Activated CD8-positive, alpha-beta memory T cell treated with anti-CD3 and anti-CD28 coated beads, Interleukin-2, amount 50 U/mL, for 48 hours (primary cell): ENCODE data around the gene MAGEA9.
"Not testable (repeated sequence)": the region's sequence is repeated elsewhere in the genome, so short reads cannot be mapped to it uniquely, and the experiment has no call there.

ENCODE experiments used
- DNase-seq: peaks from one replicate; pipeline ENCODE4 v3.0.0-alpha.2; 2020

Gene MAGEA9, protein sequence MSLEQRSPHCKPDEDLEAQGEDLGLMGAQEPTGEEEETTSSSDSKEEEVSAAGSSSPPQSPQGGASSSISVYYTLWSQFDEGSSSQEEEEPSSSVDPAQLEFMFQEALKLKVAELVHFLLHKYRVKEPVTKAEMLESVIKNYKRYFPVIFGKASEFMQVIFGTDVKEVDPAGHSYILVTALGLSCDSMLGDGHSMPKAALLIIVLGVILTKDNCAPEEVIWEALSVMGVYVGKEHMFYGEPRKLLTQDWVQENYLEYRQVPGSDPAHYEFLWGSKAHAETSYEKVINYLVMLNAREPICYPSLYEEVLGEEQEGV

DNA sequence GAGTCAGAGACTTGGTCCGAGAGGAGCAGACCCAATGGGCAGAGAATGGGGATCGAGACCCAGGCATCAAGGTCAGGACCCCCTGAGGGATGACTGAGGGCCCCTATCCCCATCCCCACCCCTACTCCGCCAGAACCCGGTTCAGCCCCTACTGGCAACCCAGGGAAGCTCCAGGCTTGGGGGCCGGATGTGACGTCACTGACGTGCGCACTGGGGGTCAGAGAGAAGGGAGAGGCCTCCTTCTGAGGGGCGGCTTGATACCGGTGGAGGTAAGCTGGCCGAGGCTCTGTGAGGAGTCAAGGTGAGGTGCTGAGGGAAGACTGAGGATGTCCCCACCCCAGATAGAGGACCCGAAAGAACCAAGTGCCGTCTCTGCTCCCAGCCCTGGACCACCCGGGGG lies at the start of gene MAGEA9:
Gene MAGEA9 (plus strand): TSS at position 204 of the 400 bp plus-strand sequence. CDS start 4,281 bp downstream, outside the sequence.
- DNase-seq = not testable (repeated sequence)

DNA sequence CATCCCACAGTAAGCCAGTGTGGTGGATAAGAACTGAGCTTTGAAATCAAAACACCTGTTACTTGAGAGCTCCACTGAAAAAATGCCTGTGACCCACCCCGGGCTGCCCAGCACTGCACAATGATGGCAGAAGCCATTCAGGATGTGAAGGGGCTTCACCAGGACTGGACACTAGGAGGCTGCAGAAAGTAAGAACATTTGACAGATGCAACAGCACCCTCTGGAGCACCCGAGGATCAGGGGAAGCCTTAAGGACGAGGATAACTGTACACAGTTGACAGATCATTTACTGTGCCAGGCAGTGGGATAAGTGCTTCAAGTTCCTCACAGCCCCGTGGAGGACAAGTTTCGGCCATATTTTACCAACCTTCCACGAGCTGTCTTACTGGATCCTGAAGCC lies 39.5 kb upstream of the MAGEA9 start:
- DNase-seq = not testable (repeated sequence)

DNA sequence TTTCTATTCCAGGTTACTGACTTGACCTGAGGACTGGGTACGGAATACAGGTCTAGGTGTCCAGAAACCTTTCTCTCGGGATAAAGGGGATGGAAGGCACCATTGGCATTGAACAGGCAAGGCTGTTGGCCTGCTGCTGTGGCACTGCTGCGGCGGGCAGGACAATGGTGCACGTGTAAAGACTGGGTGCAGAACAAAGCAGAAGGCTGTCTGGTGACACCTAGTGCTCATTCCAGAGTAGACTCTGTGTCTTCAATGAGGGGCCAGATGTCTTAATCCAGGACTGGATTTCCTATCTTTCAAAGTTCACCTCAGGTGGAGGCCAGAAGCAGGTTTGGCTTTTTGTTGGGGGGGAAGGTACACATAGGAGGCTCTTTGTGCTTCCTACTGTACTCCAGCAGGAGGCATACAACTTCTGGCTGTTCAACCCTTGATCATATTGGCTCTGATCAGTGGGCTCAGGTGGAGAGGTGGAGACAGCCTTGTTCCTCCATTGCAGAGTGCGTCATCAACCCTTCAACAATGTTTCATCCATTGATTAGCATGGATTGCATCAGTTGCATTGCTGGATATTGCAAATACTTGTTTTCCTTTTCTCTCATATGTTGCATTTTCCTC lies 35.2 kb upstream of the MAGEA9 start:
- DNase-seq = not testable (repeated sequence)

DNA sequence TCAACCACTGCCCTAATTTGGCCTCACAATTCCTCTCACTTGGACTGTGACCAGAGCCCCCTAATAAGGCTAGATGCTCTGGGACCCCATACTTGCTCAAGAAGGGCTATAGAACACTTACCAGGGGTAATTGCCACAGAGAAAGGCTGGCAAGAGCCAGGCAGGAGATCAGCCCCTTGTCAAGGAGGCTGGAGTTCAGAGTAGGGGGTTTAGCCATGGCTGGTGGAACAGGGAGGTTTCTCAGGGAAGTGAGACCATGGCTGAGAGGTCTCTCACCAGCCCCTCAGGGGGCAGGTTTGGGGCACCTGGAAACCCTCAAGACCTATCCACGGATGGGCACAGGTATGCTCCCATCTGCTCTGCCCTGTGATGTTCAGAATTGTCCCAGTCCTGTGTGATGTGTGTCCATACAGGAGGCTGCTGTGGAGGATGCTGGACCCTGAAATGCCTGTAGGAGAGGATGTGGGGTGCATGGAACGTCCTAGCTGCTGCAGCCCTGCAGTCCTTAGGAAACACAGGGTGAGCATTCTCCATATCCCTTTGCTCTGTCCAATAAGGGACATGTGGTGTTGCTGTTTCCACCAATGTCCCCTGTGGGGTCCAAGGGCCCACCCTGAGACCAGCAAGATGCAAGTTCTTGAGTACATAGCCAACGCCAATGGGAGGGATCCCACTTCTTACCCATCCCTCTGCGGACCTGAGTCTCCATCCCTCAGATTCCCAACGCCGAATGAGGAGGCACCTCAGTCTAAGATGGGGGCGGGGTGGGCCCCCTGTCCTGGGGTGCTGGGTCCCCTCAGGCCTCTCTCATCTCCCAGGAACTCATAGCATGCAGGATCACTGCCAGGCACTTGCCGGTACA lies 24.3 kb upstream of the MAGEA9 start:
- DNase-seq = no peak

DNA sequence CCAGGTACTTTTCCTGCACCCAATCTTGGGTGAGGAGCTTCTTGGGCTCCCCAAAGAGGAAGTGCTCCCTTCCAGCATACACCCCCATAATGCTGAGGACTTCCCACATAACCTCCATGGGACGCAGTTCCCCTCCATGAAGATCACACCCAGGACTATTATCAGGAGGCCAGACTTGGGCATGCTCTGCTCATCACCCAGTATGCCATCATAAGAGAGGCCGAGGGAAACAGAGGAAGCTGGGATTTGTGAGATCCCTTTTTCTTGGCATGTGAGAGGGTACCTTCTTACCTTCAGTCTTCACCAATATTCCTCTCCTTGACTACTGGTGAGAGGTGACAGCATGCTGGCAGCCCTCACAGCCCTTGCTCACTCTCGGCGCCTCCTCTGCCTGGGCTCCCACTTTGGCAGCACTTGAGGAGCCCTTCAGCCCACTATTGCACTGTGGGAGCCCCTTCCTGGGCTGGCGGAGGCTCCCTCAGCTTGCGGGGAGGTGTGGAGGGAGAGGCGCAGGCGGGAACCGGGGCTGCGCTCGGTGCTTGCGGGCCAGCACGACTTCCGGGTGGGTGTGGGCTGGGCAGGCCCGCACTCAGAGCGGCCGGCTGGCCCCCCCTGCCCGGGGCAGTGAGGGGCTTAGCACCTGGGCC lies 23.5 kb upstream of the MAGEA9 start:
- DNase-seq = no peak

DNA sequence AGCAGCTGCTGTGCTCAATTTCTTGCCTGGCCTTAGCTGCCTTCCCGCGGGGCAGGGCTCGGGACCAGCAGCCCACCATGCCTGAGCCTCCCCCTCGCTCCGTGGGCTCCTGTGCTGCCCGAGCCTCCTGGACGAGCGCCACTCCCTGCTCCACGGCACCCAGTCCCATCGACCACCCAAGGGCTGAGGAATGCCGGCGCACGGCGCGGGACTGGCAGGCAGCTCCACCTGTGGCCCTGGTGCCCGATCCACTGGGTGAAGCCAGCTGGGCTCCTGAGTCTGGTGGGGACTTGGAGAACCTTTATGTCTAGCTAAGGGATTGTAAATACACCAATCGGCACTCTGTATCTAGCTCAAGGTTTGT lies 23.0 kb upstream of the MAGEA9 start:
- not testable (repeated sequence) for DNase-seq

DNA sequence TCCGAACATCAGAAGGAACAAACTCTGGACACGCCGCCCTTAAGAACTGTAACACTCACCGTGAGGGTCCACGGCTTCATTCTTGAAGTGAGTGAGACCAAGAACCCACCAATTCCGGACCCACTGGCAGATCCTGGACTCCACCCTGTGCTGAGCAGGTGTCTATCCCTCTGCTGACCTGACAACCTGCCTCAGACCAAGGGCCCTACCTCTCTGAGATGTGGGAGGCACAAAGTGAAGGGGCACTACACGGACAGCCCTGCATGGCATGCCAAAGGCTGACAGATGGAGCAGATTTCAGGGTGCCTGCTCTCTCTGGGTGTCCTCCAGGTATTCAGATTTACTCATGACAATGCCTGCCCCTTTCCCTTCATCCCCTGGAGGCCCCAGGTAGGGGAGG lies 21.9 kb upstream of the MAGEA9 start:
- DNase-seq = no peak

DNA sequence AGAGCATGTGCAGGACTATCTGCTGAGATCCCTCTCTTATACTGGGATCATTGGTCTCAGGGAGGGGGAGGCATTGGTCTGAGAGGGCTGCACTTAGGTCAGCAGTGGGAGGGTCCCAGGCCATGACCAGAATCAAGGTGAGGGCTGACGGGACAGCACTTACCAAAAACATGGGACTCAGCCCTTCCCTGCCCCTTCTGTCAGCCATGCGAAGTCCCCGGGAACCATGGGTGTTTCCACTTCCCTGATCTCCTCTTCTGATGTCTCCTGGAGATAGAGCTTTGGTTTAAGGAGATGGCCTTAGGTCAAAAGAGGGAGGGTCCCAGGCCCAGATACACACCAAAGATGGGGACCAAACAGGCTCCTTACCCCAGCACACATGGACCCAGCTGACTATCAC lies 20.8 kb upstream of the MAGEA9 start:
- no peak for DNase-seq

DNA sequence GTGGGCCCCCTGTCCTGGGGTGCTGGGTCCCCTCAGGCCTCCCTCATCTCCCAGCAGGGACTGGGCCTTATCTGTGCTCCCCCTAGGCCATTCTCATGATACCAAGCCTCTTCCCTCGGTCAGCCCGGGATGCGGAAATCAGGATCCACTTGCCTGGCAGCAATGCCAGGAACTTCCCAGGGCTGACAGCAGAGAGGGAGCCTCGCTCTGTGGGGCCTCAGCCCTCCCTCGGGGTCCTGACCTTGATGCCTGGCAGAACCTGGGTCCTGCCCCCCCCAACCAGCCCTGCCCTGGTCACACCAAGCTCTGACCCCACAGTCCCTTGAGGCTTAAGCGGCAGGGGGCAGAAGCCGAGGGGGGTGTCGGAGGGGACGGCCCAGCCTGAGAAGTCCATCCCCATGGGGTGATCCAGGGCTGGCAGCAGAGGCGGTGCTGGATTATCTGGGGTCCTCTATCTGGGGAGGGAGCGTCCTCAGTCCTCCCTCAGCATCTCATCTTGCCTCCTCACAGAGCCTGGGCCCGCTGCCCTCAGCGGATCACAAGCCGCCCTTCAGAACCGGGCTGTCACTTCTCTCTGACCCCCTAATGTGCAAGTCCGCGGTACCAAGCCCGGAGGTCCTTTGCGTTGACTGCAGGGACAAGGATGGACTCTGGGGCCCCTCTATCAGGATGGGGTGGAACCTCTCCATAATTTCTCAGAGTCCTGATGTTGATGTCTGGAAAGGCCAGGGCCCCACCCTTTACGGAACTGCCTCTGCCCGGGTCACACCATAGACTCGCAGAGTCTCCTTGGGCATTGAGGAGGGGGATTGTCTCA lies 19.7 kb upstream of the MAGEA9 start:
- DNase-seq = not testable (repeated sequence)

DNA sequence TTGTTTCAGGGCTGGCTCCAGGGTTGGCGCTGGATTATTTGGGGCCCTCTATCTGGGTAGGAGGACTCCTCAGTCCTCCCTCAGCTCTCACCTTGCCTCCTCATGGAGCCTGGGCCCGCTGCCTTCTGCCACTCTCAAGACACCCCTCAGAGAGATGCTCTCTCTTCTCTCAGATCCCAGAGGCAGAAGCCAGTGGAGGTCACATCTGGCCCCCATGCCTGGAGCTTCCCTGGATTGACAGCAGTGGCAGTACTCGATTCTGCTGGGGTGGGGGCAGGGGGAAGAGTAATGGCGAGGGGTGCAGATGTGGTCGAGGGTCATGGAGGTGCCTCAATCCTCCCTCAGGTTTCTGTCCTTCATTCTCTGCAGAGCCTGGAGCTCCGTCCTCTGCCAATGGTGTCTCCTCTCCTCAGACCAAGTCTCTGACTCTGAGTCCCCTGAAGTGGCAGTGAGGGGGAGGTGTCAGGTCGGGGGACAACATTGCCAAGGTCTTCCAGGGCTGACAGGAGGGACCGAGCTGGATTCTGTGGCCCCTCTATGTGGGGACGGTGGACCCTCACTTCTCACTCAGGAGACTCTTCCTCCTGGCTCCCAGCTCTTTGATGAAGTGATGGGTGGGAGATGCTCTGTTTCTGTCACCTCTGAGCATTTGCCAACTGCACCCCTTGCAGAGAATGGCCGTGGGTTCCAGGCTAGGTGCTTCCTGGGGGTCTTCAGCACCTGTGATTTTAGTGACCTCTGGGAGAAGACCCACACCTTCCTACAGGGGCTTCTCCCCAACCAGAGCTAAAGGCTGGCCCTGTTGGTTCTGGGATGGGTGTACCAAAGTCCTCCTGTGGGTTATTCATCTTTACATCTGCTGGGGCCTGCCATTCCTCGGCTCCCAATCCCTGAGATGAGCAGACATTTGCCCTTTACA lies 18.8 kb upstream of the MAGEA9 start:
- DNase-seq = no peak

DNA sequence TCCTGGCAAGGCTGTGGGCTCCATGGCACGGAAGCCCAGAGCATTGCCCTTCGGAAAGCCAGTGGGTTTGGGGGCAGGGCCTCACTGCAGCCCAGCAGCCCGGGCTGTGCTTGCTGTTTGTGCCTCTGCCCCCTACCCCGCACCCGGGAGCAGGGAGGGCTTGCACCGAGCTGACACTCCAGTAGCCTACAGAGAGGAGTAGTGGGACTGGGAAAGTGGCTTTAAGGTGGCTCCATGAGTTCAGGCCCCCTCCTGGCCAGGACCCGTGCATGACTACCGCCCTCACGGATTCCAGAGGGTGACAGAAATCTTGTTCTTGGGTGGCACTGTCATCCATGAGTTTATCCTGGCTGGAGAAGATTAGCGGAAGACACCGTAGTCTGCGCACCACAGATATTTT lies 11.4 kb upstream of the MAGEA9 start:
- not testable (repeated sequence) for DNase-seq

DNA sequence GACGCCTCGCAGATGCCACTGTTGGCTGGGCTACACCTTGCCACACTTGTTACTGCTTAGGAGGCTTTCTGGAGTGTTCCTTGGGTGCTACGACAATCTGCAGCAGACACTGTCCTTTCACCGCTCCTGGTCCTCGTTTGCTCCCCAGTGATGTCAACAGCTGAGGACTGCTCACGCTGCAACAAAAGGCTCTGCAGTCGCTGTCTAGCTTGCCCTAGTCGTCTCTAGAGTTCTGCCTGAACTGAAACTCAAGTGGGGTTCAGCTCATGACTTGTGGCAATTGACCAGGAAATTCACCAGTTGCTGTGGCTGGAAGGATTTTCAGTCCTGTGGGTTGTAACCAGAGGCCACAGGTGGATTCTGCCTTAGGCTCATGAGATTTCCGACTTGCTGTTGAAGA lies 8.7 kb upstream of the MAGEA9 start:
- not testable (repeated sequence) for DNase-seq

DNA sequence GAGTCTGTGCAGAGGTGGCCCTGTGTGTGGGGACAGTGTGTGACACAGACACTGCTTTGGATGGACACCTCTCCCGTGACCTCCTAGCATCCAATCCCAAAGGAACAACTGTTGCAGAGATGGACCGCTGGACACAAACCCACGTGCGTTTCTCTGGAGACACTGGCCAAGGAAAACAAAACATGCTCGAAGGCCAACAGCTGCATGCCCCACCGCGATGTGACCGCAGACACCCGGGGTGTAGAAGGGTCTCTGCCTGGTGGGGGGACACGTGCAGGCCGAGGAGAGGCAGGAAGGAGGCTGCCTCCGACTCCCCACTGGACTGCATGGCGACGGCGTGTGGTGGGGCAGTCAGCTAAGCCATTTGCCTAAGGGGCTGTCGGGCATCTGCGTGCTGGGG lies 8.0 kb upstream of the MAGEA9 start, which contains the start of gene HSFX1:
Gene HSFX1 (plus strand): TSS at position 301 of the 400 bp plus-strand sequence. CDS start 614 bp downstream, outside the sequence.
- not testable (repeated sequence) for DNase-seq

DNA sequence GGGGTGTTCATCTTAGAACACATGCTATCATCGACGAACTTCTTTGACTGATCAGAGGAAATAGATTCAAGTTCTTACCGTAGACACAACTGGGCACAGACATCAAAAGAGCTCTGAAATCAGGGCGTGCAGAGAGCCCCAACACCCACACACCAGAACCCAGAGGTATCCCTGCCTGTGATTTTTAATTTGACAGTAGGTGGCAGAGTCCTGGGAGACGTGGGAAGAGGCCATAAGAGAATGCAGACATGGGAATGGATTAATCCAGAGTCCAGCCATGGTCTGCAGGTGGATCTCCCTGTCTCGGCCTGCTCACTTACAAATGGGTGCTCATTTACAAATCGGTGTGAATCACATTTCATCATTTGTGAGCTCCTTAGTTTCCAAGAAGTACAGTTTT lies 3.7 kb upstream of the MAGEA9 start:
- DNase-seq = not testable (repeated sequence)

DNA sequence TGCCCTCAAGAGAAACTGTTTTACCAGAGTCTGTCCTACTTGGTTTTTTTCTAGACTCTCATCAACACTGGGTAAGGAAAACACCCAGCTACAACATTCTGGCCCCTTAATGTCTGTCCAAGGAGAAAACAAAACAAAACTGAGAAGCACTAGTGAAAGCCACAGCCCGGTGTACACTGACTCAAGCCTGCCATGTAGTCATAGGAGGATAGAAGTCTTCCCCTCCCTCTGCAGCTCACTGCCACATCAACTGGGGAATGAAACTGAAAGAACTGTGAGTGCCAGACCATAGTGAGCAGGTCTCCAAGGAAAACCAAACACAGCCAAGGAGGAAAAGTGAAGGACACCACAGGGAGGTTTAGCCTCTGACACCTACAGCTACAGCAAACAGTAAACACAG lies 13.8 kb downstream of the MAGEA9 start:
- not testable (repeated sequence) for DNase-seq

DNA sequence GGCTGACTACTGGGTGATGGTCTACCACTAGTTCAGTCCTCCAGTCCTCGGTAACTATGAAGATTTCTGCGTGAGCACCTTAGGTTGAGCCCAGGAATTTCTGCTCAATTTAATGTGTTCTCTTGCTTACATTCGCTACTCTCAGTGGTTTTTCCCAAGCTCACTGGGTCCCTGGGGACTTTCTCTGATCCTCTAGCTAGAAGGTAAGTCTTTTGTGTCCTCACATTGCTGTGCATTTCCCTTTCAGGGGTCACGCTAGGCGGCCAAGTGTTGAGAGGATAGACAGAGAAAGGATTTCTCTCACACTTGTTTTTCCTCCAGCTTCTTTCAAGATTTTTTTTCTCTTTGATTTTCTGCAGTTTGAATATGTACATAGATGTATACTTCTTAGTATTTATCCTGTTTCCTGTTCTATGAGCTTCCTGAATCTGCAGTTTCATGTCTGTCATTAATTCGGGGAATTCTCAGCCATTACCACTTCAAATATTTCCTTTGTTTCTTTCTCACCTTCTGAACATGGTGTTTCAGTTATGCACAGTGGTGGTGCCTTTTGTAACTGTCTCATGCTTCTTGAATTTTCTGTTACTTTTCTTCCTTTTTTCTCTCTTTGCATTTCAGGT lies 17.5 kb downstream of the MAGEA9 start:
- DNase-seq = no peak

DNA sequence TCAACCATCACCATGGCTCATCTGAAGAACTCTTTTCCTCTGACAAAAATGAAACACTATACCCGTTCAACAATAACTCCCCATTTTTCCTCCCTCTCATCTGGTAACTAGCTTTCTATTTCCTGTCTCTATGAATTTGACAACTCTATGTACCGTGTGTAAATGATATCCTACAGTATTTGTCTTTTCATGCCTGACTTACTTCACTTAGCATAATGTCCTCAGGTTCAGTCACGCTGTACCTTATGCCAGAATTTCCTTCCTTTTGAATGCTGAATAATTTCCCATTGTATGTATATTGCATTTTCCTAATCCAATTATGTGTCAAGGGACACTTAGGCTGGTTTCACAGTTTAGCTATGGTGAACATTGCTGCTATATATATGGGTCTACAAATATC lies 18.2 kb downstream of the MAGEA9 start:
- DNase-seq = no peak

DNA sequence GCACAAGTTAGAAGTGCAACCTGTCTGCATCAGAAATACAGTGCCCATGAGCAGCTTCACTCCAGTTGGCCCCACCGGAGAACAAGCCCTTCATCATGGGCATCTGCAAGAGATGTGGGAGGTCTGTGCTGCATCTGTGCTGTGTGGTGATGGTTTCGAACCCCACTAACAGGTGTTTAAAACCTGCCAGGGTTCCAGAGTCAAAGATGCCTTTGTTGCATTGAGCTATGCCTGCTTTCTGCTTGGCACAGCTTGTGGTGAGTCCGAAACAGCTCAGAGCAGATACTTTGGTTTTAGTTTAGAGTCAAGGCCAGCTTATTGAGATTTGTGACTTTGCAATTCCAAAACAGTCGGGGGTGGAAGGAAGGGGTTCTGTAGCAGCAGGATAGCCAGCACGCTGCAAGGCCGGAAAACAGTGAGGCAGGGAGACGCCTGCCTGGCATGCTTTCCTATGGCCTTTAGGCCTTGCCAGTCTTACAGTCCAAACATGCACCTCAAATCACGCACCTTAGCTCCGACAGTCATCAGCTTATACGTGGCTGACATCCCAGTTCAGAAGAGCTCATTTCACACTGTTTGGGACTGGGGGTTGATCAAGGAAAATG lies 21.8 kb downstream of the MAGEA9 start:
- no peak for DNase-seq

DNA sequence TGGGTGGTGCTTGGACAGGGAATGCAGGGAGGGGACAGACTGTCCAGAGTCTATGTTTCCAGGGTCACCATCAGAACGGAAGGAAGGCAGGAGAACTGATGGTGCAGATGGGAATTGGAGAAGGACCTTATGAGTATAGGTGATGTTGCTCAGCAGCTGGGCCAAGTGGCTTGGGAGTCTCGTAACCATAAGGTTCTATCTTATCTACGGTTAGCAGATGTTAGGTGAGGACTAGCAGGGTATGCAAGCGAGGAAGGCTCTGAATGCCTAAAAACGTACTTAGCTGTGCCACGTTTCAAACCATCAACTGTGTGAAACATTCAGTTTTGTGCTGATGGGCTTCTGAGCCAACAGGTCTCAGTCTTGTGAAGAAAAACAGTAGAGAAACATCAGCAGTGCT lies 22.4 kb downstream of the MAGEA9 start:
- DNase-seq = no peak
